H1 (cell line): ENCODE results near the gene SENP7. TPM values are rescaled to one million over a fixed set of nuclear protein-coding genes. Genes with fewer than 3 reads are reported as not detected.

Experiments used
- CTCF ChIA-PET: fragments of 300-600 bp; sonication (Branson Sonifier 250); formaldehyde crosslinking; loops from one replicate; lab custom pipeline; 2021; ENCODE audit not compliant: partially characterized antibody; lab: Charles Lee
- POLR2A ChIA-PET: fragments of 300-600 bp; sonication (Branson Sonifier 250); formaldehyde crosslinking; loops from one replicate; lab custom pipeline; 2021; ENCODE audit warnings: inconsistent platforms; ENCODE audit not compliant: partially characterized antibody; lab: Charles Lee
- DNase-seq, 2 experiments: peaks; one replicate each; pipeline versions ENCODE4 v3.0.0 to v3.0.0-alpha.2; 2010 to 2022; ENCODE audit warnings: low spot score in 2 of 2, low read depth in 1 of 2, mixed read lengths in 1 of 2
- FAIRE-seq: peaks from 2 replicates; lab custom pipeline; 2011; peaks lifted over from hg19 to GRCh38; lab: Jason Lieb, UNC
- H2AFZ ChIP-seq: 2 replicates; pipeline ENCODE4 v1.8.1; 2012; ENCODE audit warnings: low read length, inconsistent platforms
- H2AK5ac ChIP-seq: 2 replicates; pipeline ENCODE4 v1.6.1; 2013; ENCODE audit warnings: low read depth, low read length
- H2BK120ac ChIP-seq: replicated peaks from 2 replicates; pipeline ENCODE3; 2013; ENCODE audit warnings: low read depth, low read length, inconsistent platforms
- H2BK12ac ChIP-seq: 2 replicates; pipeline ENCODE4 v1.6.1; 2013; ENCODE audit warnings: low read depth, low read length
- H2BK15ac ChIP-seq: 2 replicates; pipeline ENCODE4 v1.6.1; 2013; ENCODE audit warnings: low read length
- H2BK20ac ChIP-seq: 2 replicates; pipeline ENCODE4 v1.6.1; 2013; ENCODE audit warnings: low read length
- H2BK5ac ChIP-seq: 2 replicates; pipeline ENCODE4 v1.6.1; 2013; ENCODE audit warnings: low read depth, low read length
- H3K14ac ChIP-seq: 2 replicates; pipeline ENCODE4 v1.6.1; 2013; ENCODE audit warnings: inconsistent platforms; ENCODE audit not compliant: insufficient read length
- H3K18ac ChIP-seq: 2 replicates; pipeline ENCODE4 v1.6.1; 2013; ENCODE audit warnings: low read length; ENCODE audit errors: extremely low read depth
- H3K23ac ChIP-seq: 2 replicates; pipeline ENCODE4 v1.6.1; 2013; ENCODE audit warnings: inconsistent platforms; ENCODE audit not compliant: insufficient read length
- H3K23me2 ChIP-seq: 2 replicates; pipeline ENCODE4 v1.6.1; 2013; ENCODE audit warnings: low read depth, low read length
- H3K27ac ChIP-seq: 2 replicates; pipeline ENCODE4 v1.6.1; 2011; ENCODE audit warnings: low read depth, low read length, inconsistent platforms
- H3K27me3 ChIP-seq, 4 experiments: replicated peaks in 1 of 4; 1 replicate in 1 of 4; 2 replicates in 3 of 4; pipeline versions ENCODE4 v1.6.1 to v1.8.1; 2011 to 2013; ENCODE audit warnings: low read length in 3 of 4, mild to moderate bottlenecking in 3 of 4, inconsistent platforms in 2 of 4, mixed read lengths in 2 of 4, moderate library complexity in 1 of 4; ENCODE audit not compliant: control insufficient read depth in 3 of 4, insufficient read depth in 3 of 4; ENCODE audit errors: extremely low read depth in 1 of 4
- H3K36me3 ChIP-seq, 4 experiments: 2 replicates each; pipeline versions ENCODE4 v1.6.1 to v1.8.1; 2011 to 2013; ENCODE audit warnings: mild to moderate bottlenecking in 4 of 4, low read length in 3 of 4, moderate library complexity in 2 of 4, control low read depth in 1 of 4, inconsistent platforms in 1 of 4; ENCODE audit not compliant: insufficient read depth in 4 of 4, control insufficient read depth in 2 of 4
- H3K4ac ChIP-seq: replicated peaks from 2 replicates; pipeline ENCODE3; 2013; ENCODE audit warnings: low read length, low read depth, mixed read lengths, inconsistent platforms; ENCODE audit not compliant: insufficient read length
- H3K4me1 ChIP-seq, 4 experiments: replicated peaks in 1 of 4; 1 replicate in 1 of 4; 2 replicates in 3 of 4; pipeline versions ENCODE4 v1.6.1 to v1.8.1; 2011 to 2013; ENCODE audit warnings: low read length in 3 of 4, inconsistent platforms in 2 of 4, mixed read lengths in 1 of 4; ENCODE audit not compliant: insufficient read depth in 4 of 4, control insufficient read depth in 3 of 4
- H3K4me2 ChIP-seq, 2 experiments: 2 replicates each; pipeline versions ENCODE4 v1.6.1 to v1.8.1; 2011 to 2013; ENCODE audit warnings: low read depth in 2 of 2, low read length in 2 of 2, control low read depth in 1 of 2, inconsistent platforms in 1 of 2, mild to moderate bottlenecking in 1 of 2; ENCODE audit not compliant: insufficient read depth in 1 of 2
- H3K4me3 ChIP-seq, 4 experiments: fragments of 200-600, 300-600 bp in 1 of 4; sonication (generic), shearing (Covaris generic), sonication (Bioruptor Twin) in 1 of 4; 2 replicates each; pipeline versions ENCODE4 v1.5.1 to v1.8.1; 2011 to 2016; ENCODE audit warnings: low read length in 4 of 4, low read depth in 3 of 4, control low read depth in 2 of 4, inconsistent platforms in 2 of 4, mild to moderate bottlenecking in 2 of 4, mixed read lengths in 1 of 4, moderate library complexity in 1 of 4; ENCODE audit not compliant: insufficient read depth in 2 of 4; ENCODE audit errors: extremely low read depth in 1 of 4
- H3K56ac ChIP-seq: replicated peaks from 2 replicates; pipeline ENCODE3; 2013; ENCODE audit warnings: low read depth, mild to moderate bottlenecking, mixed read lengths, low read length, inconsistent platforms; ENCODE audit not compliant: insufficient read length
- H3K79me1 ChIP-seq: 2 replicates; pipeline ENCODE4 v1.6.1; 2013; ENCODE audit warnings: low read depth, low read length, control low read depth
- H3K79me2 ChIP-seq, 2 experiments: 2 replicates each; pipeline versions ENCODE4 v1.6.1 to v1.8.1; 2012 to 2013; ENCODE audit warnings: low read length in 2 of 2, mild to moderate bottlenecking in 2 of 2, inconsistent platforms in 1 of 2; ENCODE audit not compliant: insufficient read depth in 2 of 2, control insufficient read depth in 1 of 2
- H3K9ac ChIP-seq, 4 experiments: replicated peaks in 1 of 4; 1 replicate in 1 of 4; 2 replicates in 3 of 4; pipeline versions ENCODE4 v1.6.1 to v1.8.1; 2011 to 2013; ENCODE audit warnings: low read depth in 3 of 4, low read length in 3 of 4, control low read depth in 2 of 4, mild to moderate bottlenecking in 2 of 4, moderate library complexity in 2 of 4, inconsistent platforms in 1 of 4; ENCODE audit errors: extremely low read depth in 1 of 4
- H3K9me3 ChIP-seq, 2 experiments: 2 replicates each; pipeline versions ENCODE4 v1.6.1 to v1.8.1; 2012 to 2013; ENCODE audit warnings: mild to moderate bottlenecking in 2 of 2, moderate library complexity in 2 of 2, control low read depth in 1 of 2, inconsistent platforms in 1 of 2, low read depth in 1 of 2, low read length in 1 of 2, mixed read lengths in 1 of 2; ENCODE audit not compliant: insufficient read depth in 2 of 2
- H4K20me1 ChIP-seq, 2 experiments: replicated peaks in 1 of 2; 2 replicates each; pipeline versions ENCODE3 to v1.8.1; 2011 to 2013; ENCODE audit warnings: inconsistent platforms in 2 of 2, low read length in 2 of 2, mild to moderate bottlenecking in 1 of 2; ENCODE audit not compliant: insufficient read depth in 2 of 2, control insufficient read depth in 1 of 2
- H4K5ac ChIP-seq: 2 replicates; pipeline ENCODE4 v1.6.1; 2013; ENCODE audit warnings: low read length, low read depth, mixed read lengths, inconsistent platforms; ENCODE audit not compliant: insufficient read length
- H4K8ac ChIP-seq: 2 replicates; pipeline ENCODE4 v1.8.0; 2013; ENCODE audit warnings: mild to moderate bottlenecking, moderate library complexity, low read length, inconsistent platforms; ENCODE audit not compliant: insufficient read depth; ENCODE audit errors: extremely low read depth
- H4K91ac ChIP-seq: replicated peaks from 2 replicates; pipeline ENCODE3; 2013; ENCODE audit warnings: low read length, mixed read lengths, inconsistent platforms; ENCODE audit not compliant: insufficient read length
- EP300 ChIP-seq, 2 experiments: IDR thresholded peaks; 1 replicate in 1 of 2; 2 replicates in 1 of 2; pipeline ENCODE4 v1.6.1; 2011 to 2012; ENCODE audit warnings: low read depth in 2 of 2, low read length in 2 of 2, mild to moderate bottlenecking in 2 of 2, borderline replicate concordance in 1 of 2, inconsistent platforms in 1 of 2, moderate library complexity in 1 of 2
- KDM5A ChIP-seq: fragments of 200-600 bp; IDR thresholded peaks from 2 replicates; pipeline ENCODE4 v1.7.1; 2012; ENCODE audit warnings: mild to moderate bottlenecking, low read length, inconsistent platforms, mixed read lengths
- PHF8 ChIP-seq: fragments of 200-600 bp; sonication (generic); conservative IDR thresholded peaks from 2 replicates; pipeline ENCODE4 v1.7.1; 2012; ENCODE audit warnings: low read depth, mild to moderate bottlenecking, inconsistent platforms, low read length, moderate library complexity
- RAD21 ChIP-seq, 2 experiments: IDR thresholded peaks in 1 of 2; conservative IDR thresholded peaks in 1 of 2; 2 replicates each; pipeline ENCODE4 v1.6.1; 2011; ENCODE audit warnings: low read depth in 2 of 2, low read length in 2 of 2, improper control_type of control experiment in 1 of 2, inconsistent platforms in 1 of 2, mild to moderate bottlenecking in 1 of 2, moderate library complexity in 1 of 2
- SAP30 ChIP-seq: fragments of 300-600 bp; sonication (generic); IDR thresholded peaks from 2 replicates; pipeline ENCODE4 v1.7.1; 2012; ENCODE audit warnings: low read length, moderate library complexity, mild to moderate bottlenecking, inconsistent platforms; ENCODE audit not compliant: insufficient read depth, insufficient replicate concordance
- SIN3A ChIP-seq, 2 experiments: IDR thresholded peaks in 1 of 2; conservative IDR thresholded peaks in 1 of 2; 2 replicates each; pipeline ENCODE4 v1.6.1; 2011 to 2012; ENCODE audit warnings: low read length in 2 of 2, improper control_type of control experiment in 1 of 2, low read depth in 1 of 2, mild to moderate bottlenecking in 1 of 2
- YY1 ChIP-seq: IDR thresholded peaks from 2 replicates; pipeline ENCODE4 v1.6.1; 2011; ENCODE audit warnings: low read depth, mild to moderate bottlenecking, low read length
- WGBS, 2 experiments: shearing (Covaris generic) in 1 of 2; methylation state at CpG; one replicate each; pipeline versions ENCODE4 v1.1.6 to v1.1.7; 2013 to 2015; ENCODE audit warnings: low lambda C conversion rate in 2 of 2, mixed read lengths in 2 of 2, inconsistent platforms in 1 of 2, low coverage in 1 of 2, missing lambda C conversion rate in 1 of 2; ENCODE audit not compliant: insufficient replicate concordance in 2 of 2, insufficient coverage in 1 of 2, insufficient read length in 1 of 2; ENCODE audit errors: extremely low coverage in 1 of 2, missing lambda C conversion rate in 1 of 2; 5-methylcytosine and 5-hydroxymethylcytosine counted together
- polyA plus RNA-seq, 7 experiments: library from polyadenylated mRNA; depleted of rRNA in 3 of 7; stranded (reverse) in 5 of 7; unstranded in 2 of 7; fragments of >200 nt in 5 of 7; fragments of 200-250 nt in 2 of 7; gene quantifications; 1 replicate in 5 of 7; 2 replicates in 1 of 7; 4 replicates in 1 of 7; pipeline versions ENCODE4 v1.2.1 to v1.2.3, GENCODE V29; 2011 to 2013; ENCODE audit warnings: missing spikeins in 2 of 7, mixed read lengths in 2 of 7
- total RNA-seq: library from RNA; stranded (reverse); fragmentation: NEBNext Ultra II Directional; extraction: Animal tissue kit (Norgen Biotek cat#: 25700); gene quantifications from 2 replicates; pipeline ENCODE4 v1.2.1, GENCODE V29; 2021
- TF ChIP-seq, protein P1 (sequence below): IDR thresholded peaks from 2 replicates; pipeline ENCODE4 v1.6.1; 2012; ENCODE audit warnings: inconsistent platforms
- TF ChIP-seq, protein P2 (sequence below), 3 experiments: IDR thresholded peaks; 1 replicate in 2 of 3; 2 replicates in 1 of 3; pipeline versions ENCODE4 v1.5.1 to v1.6.1; 2011; ENCODE audit warnings: low read length in 3 of 3, mild to moderate bottlenecking in 3 of 3, inconsistent platforms in 2 of 3, low read depth in 1 of 3, moderate library complexity in 1 of 3; ENCODE audit not compliant: insufficient read depth in 1 of 3; ENCODE audit errors: control extremely low read depth in 1 of 3

Gene SENP7
- total and polyA plus RNA-seq, 2 of the 8 experiments (the other 6 are each of a cell fraction or from before 2014, with no cell fraction given): 2.8 to 7.8 TPM

- Histone ChIP-seq H4K91ac (no peak overlapping the region), H3K18ac (no peak overlapping the region), H2BK15ac (no peak overlapping the region), H3K79me1 (no peaks in the 10 kb centered on the region), H3K23ac (no peak overlapping the region), H3K4ac (no peak overlapping the region), H4K8ac (no peak overlapping the region), H3K9me3 (no peaks in the 10 kb centered on the region), H3K4me2 (no peak overlapping the region), H3K27me3 (no peaks in the 10 kb centered on the region), H2BK20ac (no peak overlapping the region), H3K9ac (no peak overlapping the region), H2BK5ac (no peak overlapping the region), H3K56ac (no peak overlapping the region), H2BK120ac (no peak overlapping the region), H3K4me1 (peaks cover 0 to 4% (median 0%) of the 10 kb centered on the region in 4 experiments; a peak in 1 of 7 replicates), H2AFZ (no peak overlapping the region), H3K27ac (no peak overlapping the region), H4K5ac (no peak overlapping the region), H3K79me2 (no peaks in the 10 kb centered on the region), H4K20me1 (no peaks in the 10 kb centered on the region), H3K4me3 (no peak overlapping the region), H3K36me3 (no peaks in the 10 kb centered on the region; a peak in 1 of 8 replicates), H2AK5ac (no peak overlapping the region), H3K23me2 (no peaks in the 10 kb centered on the region), H2BK12ac (no peak overlapping the region), H3K14ac (no peak overlapping the region)
- 77% methylated on average over 4 of the region's 4 CpGs; no CpG with 5 or more reads in 1 of the 2 experiments for WGBS, 2 experiments
- ChIA-PET POLR2A (interaction anchor here (1.0 kb wide), 1 partner anchor 11 kb away, joined by 3 read pairs; no protein-coding TSS in a partner anchor), CTCF (interaction anchor here (0.8 to 1.8 kb wide), 6 partner anchors 9 to 22 kb away, joined by 3 to 10 read pairs (median 4); no protein-coding TSS in a partner anchor)
- DNase-seq (no peak), FAIRE-seq (no peak)
- TF ChIP-seq PHF8: no peak
- peak; percentile 44; the same call in 1 of the 2 replicates for TF ChIP-seq YY1
- TF ChIP-seq, protein P1, sequence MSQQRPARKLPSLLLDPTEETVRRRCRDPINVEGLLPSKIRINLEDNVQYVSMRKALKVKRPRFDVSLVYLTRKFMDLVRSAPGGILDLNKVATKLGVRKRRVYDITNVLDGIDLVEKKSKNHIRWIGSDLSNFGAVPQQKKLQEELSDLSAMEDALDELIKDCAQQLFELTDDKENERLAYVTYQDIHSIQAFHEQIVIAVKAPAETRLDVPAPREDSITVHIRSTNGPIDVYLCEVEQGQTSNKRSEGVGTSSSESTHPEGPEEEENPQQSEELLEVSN: no peak
- no peak for TF ChIP-seq SIN3A (conservative IDR thresholded peaks at IDR 0.05 in 1 of 2, IDR thresholded peaks at IDR 0.05 in 1 of 2; ENCODE audit: low read depth in 1 of 2, low read length in 2 of 2)
- peak; percentile 46 to 62 for TF ChIP-seq RAD21 (IDR thresholded peaks at IDR 0.05 in 1 of 2, conservative IDR thresholded peaks at IDR 0.05 in 1 of 2; ENCODE audit: low read depth in 2 of 2, low read length in 2 of 2)
- TF ChIP-seq KDM5A: no peak
- TF ChIP-seq EP300 (IDR thresholded peaks at IDR 0.05; ENCODE audit: borderline replicate concordance in 1 of 2, low read depth in 2 of 2, low read length in 2 of 2): no peak
- TF ChIP-seq, protein P2, sequence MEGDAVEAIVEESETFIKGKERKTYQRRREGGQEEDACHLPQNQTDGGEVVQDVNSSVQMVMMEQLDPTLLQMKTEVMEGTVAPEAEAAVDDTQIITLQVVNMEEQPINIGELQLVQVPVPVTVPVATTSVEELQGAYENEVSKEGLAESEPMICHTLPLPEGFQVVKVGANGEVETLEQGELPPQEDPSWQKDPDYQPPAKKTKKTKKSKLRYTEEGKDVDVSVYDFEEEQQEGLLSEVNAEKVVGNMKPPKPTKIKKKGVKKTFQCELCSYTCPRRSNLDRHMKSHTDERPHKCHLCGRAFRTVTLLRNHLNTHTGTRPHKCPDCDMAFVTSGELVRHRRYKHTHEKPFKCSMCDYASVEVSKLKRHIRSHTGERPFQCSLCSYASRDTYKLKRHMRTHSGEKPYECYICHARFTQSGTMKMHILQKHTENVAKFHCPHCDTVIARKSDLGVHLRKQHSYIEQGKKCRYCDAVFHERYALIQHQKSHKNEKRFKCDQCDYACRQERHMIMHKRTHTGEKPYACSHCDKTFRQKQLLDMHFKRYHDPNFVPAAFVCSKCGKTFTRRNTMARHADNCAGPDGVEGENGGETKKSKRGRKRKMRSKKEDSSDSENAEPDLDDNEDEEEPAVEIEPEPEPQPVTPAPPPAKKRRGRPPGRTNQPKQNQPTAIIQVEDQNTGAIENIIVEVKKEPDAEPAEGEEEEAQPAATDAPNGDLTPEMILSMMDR (IDR thresholded peaks at IDR 0.05; ENCODE audit: control extremely low read depth in 1 of 3, insufficient read depth in 1 of 3, low read depth in 1 of 3, low read length in 3 of 3): peak; percentile 25 to 59 (median 54); a peak in 3 of 4 replicates
- TF ChIP-seq SAP30: no peak
Observed at GRCh38 chr3:101495552-101495951, 17.5 kb downstream of the SENP7 start.
